Cardiac septum (tissue), 1 donor: ENCODE results near the gene AKT1S1. TPM values are rescaled to one million over a fixed set of nuclear protein-coding genes. Genes with fewer than 3 reads are reported as not detected.

Experiments
- DNase-seq: peaks from one replicate; pipeline ENCODE4 v3.0.0-alpha.2; 2020; ENCODE audit warnings: low spot score
- intact Hi-C: fragments of 100-400 bp; cut with DNase I; formaldehyde crosslinking; loops from one replicate; pipeline ENCODE4 v1.14.0; 2022
- total RNA-seq: library from RNA; stranded (reverse); fragmentation: NEBNext Ultra II Directional; extraction: Animal tissue kit (Norgen Biotek cat#: 25700); gene quantifications from one replicate; pipeline ENCODE4 v1.2.1, GENCODE V29; 2021
- donor health status: DM: no; HTN: no; CAD: no.

Gene AKT1S1
- total RNA-seq, 1 donor from 2014 or later, result 35.8 TPM

GRCh38 chr19:49872245-49873128 is 4.7 kb downstream of the AKT1S1 start:
- intact Hi-C loops, result loop anchor here (10.0 kb wide), 1 partner anchor 378 kb away; the partner anchor contains the start of gene RPS11
- no peak for DNase-seq

- intact Hi-C loops, result loop anchor here (10.0 kb wide), 1 partner anchor 377 kb away; the partner anchor contains the start of gene RPS11
- DNase-seq, result no peak
Observed at GRCh38 chr19:49871349-49871985, 5.7 kb downstream of the AKT1S1 start.

DNA sequence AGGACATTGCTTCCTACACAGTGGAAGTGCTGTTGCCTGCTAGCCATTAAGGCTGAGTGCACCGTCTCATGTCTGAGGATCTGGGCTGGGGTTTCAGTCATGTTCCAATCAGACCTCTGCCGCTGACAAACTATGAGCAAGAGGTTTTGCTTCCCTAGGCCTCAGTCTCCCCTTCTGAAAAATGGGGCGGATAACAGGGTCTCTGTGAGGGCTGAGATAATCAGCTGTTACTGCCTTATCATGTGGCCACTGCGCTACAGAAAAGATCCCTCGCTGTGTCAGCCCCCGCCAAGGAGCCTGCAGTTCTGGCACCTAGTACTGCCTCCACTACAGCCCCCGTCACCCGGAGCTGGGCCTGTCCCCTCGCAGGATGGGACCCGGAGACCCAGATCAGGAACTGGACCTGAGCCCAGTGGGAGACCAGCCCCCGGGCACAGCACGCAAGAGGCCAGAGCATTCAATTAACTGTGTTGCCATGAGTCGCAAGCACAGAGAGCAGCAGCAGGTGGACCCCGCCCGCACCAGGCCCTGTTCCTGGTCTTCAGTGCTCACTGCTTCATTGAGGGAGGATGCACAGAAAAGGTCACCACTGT is 6.8 kb downstream of the AKT1S1 start:
- no peak for DNase-seq
- intact Hi-C loops, result loop anchor here (10.0 kb wide), 1 partner anchor 376 kb away; the partner anchor contains the start of gene RPS11

DNA sequence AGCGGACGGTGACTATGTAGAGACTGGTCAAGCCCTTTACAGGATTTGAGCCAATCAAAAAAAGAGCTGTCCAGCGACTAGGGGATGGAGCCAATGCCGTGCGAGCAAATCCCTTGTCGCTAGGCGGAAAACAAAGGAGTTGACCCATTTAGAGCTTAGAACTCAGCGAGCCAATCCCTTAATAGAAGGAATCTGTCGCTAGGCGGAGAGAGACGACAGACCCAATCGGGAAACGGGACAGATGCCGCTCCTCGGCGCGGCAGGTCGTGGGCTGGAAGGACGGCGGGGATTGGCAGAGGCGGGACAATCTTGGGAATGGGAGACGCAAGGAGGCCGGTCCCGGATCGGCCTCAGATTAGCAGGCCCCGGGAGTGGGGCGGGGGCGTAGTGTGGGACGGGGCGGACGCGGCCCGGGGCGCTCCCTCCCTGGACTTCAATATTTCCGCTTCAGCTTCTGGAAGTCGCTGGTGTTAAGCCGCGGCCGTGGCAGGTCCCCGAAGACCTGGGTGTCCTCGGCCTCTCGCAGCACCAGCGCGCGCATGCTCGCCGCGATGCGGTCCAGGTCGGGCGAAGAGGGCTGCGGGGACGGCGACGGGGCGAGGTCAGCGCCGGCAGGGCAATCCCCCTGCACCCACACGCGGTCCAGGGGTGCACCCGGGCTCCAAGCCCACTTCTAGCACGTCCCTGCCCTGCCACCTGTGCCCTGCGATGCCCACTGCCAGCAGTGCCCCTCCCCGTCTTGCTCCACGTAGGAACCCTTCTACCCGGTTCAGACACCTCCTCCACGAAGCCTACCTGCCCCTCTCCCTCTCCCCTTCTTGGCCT is 7.5 kb downstream of the AKT1S1 start:
- intact Hi-C loops, result loop anchor here (5.0 to 10.0 kb wide), 2 partner anchors 57 to 375 kb away; partner anchors contain the start of genes FUZ and RPS11
- peak; percentile 98 for DNase-seq

DNA sequence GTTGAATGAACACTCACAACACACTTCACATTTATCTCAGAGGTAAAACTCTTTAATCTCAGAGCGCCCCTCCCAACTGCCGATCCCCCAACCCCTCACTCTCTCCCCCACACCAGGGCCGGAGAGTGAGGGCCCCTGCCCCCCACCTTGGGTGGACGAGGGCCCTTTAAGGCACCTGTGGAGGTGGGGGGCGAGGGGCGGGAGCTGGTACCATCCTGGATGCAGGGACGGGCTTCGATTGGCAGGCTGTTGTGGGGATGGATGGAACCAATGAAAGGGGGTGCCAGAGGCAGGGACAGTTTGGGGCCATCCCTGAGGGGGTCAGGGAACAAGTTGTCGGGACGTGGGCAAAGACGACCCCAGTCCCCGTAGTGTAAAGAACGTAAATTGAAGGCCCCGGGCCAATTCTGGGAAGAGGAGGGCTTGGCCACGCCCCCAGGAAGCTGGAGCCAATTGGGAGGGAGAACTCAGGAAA is 8.1 kb downstream of the AKT1S1 start:
- intact Hi-C loops, result loop anchor here (5.0 kb wide), 1 partner anchor 57 kb away; the partner anchor contains the start of gene FUZ
- DNase-seq, result no peak

- DNase-seq, result peak; percentile 96
- intact Hi-C loops, result loop anchor here (1.0 to 5.0 kb wide), 2 partner anchors 10 to 55 kb away; partner anchors contain the start of genes AKT1S1, FUZ and TBC1D17
Observed at GRCh38 chr19:49866933-49867782, 10.0 kb downstream of the AKT1S1 start, which contains the start of gene PNKP. TSS of gene PNKP (minus strand) at chr19:49867576. CDS start at chr19:49867204, 372 bp downstream.

DNA sequence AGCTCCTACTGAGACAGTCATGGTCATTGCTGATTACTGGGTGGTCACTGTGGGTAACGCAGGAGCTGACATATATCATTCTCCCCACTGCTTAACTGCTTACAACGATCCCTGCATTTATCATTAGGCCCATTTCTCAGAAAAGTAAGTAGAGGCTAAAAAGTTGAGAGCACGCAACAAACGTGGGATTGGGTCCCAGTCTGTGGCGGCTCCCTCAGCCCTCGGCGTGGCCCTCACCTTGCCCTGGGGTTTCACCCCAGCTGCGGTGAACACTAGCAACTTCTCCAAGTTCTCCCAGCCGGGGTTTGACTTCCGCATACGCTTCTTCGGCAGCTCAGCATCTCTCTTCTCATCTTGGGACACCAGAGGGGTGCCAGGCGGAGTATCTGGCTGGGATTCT is 12.3 kb downstream of the AKT1S1 start:
- intact Hi-C loops, result loop anchor here (5.0 kb wide), 1 partner anchor 53 kb away; the partner anchor contains the start of gene FUZ
- no peak for DNase-seq

- DNase-seq, result no peak
- intact Hi-C loops, result no loop called here
Observed at GRCh38 chr19:49863935-49864320, 13.2 kb downstream of the AKT1S1 start.

- intact Hi-C loops, result no loop called here
- no peak for DNase-seq
Observed at GRCh38 chr19:49863254-49863934, 13.8 kb downstream of the AKT1S1 start.

- DNase-seq, result no peak
- intact Hi-C loops, result no loop called here
Observed at GRCh38 chr19:49862391-49863253, 14.5 kb downstream of the AKT1S1 start.

DNA sequence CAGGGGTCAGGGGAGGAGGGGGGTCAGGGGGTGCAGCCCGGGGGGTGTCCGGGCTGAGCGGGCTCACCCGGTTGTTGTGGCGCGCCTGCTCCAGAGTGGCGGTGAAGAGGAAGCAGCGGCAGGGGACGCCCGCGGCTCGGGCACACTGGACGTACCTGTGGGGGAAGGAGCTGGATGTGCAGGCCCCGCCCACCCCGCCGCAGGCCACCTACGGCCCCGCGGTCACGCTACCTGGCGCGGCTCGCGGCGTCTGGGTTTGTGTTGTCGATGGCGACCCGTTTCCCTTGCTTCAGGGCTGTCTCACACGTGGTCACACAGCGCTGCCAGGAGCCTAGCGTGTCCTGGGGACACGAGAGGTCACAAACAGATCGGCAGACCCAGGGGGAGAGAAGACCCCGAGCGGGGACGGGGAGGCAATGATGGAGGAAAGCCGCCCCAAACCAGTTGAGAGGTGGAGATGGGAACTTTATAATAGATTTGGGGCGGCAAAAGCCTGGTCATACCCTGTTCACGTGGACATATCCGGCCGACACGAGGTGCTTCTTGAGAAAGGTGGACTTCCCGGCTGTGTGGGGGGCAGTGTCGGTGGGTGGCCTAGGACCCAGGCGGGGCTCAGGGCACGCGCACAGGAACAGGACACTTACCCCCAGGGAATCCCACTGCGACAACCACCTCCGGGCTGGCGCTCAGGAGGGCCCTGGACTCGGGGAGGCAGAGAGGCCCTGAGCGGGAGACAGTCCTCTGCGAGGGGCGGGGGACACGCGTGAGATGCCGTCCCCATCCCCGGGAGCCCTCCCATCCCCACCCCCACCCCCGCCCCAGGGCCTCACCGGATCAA is 15.4 kb downstream of the AKT1S1 start:
- no peak for DNase-seq
- intact Hi-C loops, result no loop called here

- intact Hi-C loops, result no loop called here
Observed at GRCh38 chr19:49861107-49861506, 16.0 kb downstream of the AKT1S1 start.

GRCh38 chr19:49860336-49861102 is 16.6 kb downstream of the AKT1S1 start:
- intact Hi-C loops, result no loop called here
- no peak for DNase-seq

More at GRCh38 chr19:49861107-49861506, 16.0 kb downstream of the AKT1S1 start:
- no peak for DNase-seq

- intact Hi-C loops, result no loop called here
Observed at GRCh38 chr19:49859682-49860335, 17.3 kb downstream of the AKT1S1 start.

More at GRCh38 chr19:49859682-49860335, 17.3 kb downstream of the AKT1S1 start:
- no peak for DNase-seq
